Measurements from ENCODE around the gene PCDH15.

DNA sequence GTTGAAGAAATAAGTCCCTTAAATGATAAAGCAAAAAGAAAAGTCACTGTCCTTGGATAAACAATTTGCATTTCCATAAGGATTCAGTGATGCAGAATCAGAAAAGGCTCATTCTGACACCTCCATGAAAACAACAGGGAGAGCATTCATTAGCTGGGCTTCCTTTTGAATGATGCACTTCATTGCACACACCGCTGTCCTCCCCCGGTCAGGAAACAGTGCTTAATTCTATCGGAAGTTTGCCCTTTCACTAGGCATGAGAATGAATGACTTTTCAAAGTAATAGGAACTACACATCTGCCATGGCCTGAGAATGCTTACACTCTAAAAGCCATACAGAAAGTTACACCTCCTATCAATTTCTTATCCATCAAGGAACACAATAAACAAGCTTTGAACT, 4.2 kb downstream of the PCDH15 start:
- TF ChIP-seq CTCF (IDR thresholded peaks at IDR 0.05; ENCODE audit: insufficient read depth, low read length, poor library complexity, severe bottlenecking) (no peak), EZH2phosphoT487 (conservative IDR thresholded peaks at IDR 0.05; ENCODE audit: low read length) (no peak)
